ENCODE measurements around the gene CASKIN1.
A peak's percentile ranks its signal among the peaks of the same experiment; 100 is the strongest.

CASKIN1 gene

GRCh38 chr16:2190659-2191445, 5.6 kb downstream of the CASKIN1 start:
- no peak for DNase-seq

GRCh38 chr16:2190002-2190658, 6.3 kb downstream of the CASKIN1 start:
- no peak for DNase-seq

GRCh38 chr16:2189252-2189893, 7.0 kb downstream of the CASKIN1 start:
- no peak for DNase-seq

- DNase-seq, result no peak
Observed at GRCh38 chr16:2188395-2188794, 8.0 kb downstream of the CASKIN1 start.

- no peak for DNase-seq
Observed at GRCh38 chr16:2187212-2187611, 9.2 kb downstream of the CASKIN1 start.

- DNase-seq, result no peak
Observed at GRCh38 chr16:2186505-2186904, 9.9 kb downstream of the CASKIN1 start.

GRCh38 chr16:2186064-2186463, 10.3 kb downstream of the CASKIN1 start:
- DNase-seq, result no peak

- no peak for DNase-seq
Observed at GRCh38 chr16:2184962-2185361, 11.4 kb downstream of the CASKIN1 start.

- DNase-seq, result no peak
Observed at GRCh38 chr16:2184346-2184745, 12.1 kb downstream of the CASKIN1 start.

GRCh38 chr16:2183671-2184070, 12.7 kb downstream of the CASKIN1 start:
- DNase-seq, result no peak

GRCh38 chr16:2181952-2182351, 14.5 kb downstream of the CASKIN1 start:
- no peak for DNase-seq

GRCh38 chr16:2180962-2181923, 15.2 kb downstream of the CASKIN1 start:
- no peak for DNase-seq

GRCh38 chr16:2180461-2180860, 15.9 kb downstream of the CASKIN1 start:
- no peak for DNase-seq

- no peak for DNase-seq
Observed at GRCh38 chr16:2179576-2179975, 16.8 kb downstream of the CASKIN1 start.

- no peak for DNase-seq
Observed at GRCh38 chr16:2179107-2179501, 17.3 kb downstream of the CASKIN1 start.

GRCh38 chr16:2178321-2179106, 17.9 kb downstream of the CASKIN1 start:
- DNase-seq, result peak in 3 of 5 experiments; percentile 12 to 48 (median 40)

GRCh38 chr16:2177561-2177960, 18.8 kb downstream of the CASKIN1 start:
- no peak for DNase-seq

GRCh38 chr16:2177101-2177500, 19.3 kb downstream of the CASKIN1 start:
- no peak for DNase-seq

- no peak for DNase-seq
Observed at GRCh38 chr16:2176047-2176446, 20.4 kb downstream of the CASKIN1 start.

GRCh38 chr16:2175454-2175853, 21.0 kb downstream of the CASKIN1 start:
- no peak for DNase-seq

- no peak for DNase-seq
Observed at GRCh38 chr16:2174396-2175131, 21.8 kb downstream of the CASKIN1 start.

All from T-helper 2 cell (primary cell).